Tongue (tissue), 2 donors: ENCODE data around the gene C2CD3. TPM values are rescaled to one million over a fixed set of nuclear protein-coding genes. Genes with fewer than 3 reads are reported as not detected.

Source experiments
- small RNA-seq: library from RNA; depleted of rRNA; stranded (forward); fragments of <200 nt; gene quantifications from one replicate; pipeline ENCODE3, GENCODE V24; 2014; ENCODE audit warnings: low replicate concordance
- total RNA-seq: library from RNA; depleted of rRNA; stranded (reverse); fragments of >200 nt; gene quantifications from one replicate; pipeline ENCODE4 v1.2.3, GENCODE V29; 2014

C2CD3 gene
- total RNA-seq, 1 donor from 2014 or later: 22.9 TPM

Small RNA genes lying within 50 kb of the gene (small RNA-seq; reads per million reads assigned to genes)
- gene AP002392.1: not detected

Other genes starting within 250 kb of the C2CD3 start
- not detected for gene DNAJB13, start 220.0 kb downstream of the C2CD3 start, total RNA-seq
- gene UCP2, start 188.2 kb downstream of the C2CD3 start, total RNA-seq: 73.2 TPM
- gene UCP3, start 161.9 kb downstream of the C2CD3 start, total RNA-seq: 1.4 TPM
- 31.3 TPM for gene PPME1, start 287 bp upstream of the C2CD3 start, total RNA-seq
- 1.8 TPM for gene P4HA3, start 140.6 kb upstream of the C2CD3 start, total RNA-seq
- gene PGM2L1, start 227.4 kb upstream of the C2CD3 start, total RNA-seq: 12.3 TPM